Activated CD8-positive, alpha-beta memory T cell treated with anti-CD3 and anti-CD28 coated beads for 24 hours (primary cell): ENCODE data around the gene HSDL1.

Experiments
- DNase-seq: peaks from one replicate; pipeline ENCODE4 v3.0.0-alpha.2; 2020

The HSDL1 gene

GRCh38 chr16:84175350-84176081 is 30.5 kb upstream of the HSDL1 start:
- peak; percentile 77 for DNase-seq

GRCh38 chr16:84174396-84174795 is 29.4 kb upstream of the HSDL1 start:
- DNase-seq, result no peak

DNA sequence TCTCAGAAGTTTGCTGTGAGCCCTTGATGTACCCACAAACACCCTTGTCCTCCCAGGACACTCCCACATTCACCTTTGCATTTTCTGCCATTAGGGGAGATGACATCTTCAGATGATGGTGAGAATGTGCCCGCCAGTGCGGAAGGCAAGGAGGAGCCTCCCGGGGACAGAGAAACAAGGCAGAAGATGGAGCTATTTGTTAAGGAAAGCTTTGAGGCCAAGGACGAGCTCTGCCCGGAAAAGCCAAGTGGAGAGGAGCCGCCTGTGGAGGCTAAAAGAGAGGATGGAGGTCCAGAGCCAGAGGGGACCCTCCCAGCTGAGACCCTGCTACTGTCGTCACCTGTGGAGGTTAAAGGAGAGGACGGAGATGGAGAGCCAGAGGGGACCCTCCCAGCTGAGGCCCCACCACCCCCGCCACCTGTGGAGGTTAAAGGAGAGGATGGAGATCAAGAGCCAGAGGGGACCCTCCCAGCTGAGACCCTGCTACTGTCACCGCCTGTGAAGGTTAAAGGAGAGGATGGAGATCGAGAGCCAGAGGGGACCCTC is 24.9 kb upstream of the HSDL1 start:
- no peak for DNase-seq

DNA sequence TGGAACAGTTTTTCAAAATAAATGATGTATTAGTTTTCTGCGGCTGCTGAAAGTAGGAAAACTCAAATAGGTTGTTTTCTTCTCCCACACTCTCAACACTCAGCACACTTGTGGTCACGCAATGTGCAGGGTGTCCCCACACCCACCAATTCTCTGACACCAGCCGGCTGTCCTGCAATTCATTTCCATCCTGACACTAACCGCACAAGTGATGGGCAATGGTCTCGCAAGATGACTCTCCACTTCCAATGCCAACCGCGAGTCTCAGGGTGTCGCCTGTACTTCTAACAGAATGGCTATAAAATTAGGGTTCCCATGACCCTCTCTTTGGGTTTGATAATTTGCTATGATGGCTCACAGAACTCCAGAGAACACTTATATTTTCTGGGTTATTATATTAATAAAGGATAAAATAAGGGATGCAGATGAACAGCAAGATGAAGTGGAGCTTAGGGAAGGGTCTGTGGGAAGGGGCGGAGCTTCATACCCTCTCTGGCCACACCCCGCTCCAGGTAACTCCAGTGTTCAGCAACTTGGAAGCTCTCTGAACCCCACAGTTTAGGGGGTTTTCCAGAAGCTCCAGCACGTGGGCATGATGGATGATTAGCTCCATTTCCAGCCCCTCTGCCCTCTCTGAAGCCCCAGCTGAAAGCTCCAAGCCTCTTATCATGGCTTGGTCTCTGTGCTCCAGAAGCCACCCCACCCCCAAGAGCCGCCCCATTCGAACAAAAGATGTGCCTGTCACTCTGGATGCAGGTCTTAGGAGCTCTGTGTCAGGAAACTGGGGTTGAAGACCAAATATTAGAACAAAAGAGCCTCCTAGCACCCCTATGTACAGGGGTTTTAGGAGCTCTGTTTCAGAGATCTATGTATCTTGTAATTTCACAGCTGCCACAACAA is 22.1 kb upstream of the HSDL1 start:
- DNase-seq, result no peak

- no peak for DNase-seq
Observed at GRCh38 chr16:84165746-84166145, 20.8 kb upstream of the HSDL1 start.

DNA sequence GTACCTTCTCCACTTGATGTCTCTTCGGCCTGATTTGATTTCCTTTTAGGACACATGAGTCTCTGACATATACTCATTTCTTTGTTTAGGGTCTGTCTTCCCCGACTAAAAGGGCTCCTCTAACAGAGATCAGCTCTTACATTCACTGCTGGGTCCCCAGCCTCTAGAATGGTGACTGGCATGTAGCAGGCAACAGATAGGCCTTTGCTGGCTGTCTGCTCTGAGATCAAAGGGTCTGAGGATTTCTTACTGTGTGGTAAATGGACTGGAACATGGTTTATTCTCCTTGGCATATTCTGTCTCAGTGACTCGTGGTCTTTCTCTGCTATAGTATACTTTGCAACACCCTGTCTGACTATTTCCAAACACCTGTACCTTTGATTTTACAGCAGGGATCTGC is 16.8 kb upstream of the HSDL1 start:
- no peak for DNase-seq

DNA sequence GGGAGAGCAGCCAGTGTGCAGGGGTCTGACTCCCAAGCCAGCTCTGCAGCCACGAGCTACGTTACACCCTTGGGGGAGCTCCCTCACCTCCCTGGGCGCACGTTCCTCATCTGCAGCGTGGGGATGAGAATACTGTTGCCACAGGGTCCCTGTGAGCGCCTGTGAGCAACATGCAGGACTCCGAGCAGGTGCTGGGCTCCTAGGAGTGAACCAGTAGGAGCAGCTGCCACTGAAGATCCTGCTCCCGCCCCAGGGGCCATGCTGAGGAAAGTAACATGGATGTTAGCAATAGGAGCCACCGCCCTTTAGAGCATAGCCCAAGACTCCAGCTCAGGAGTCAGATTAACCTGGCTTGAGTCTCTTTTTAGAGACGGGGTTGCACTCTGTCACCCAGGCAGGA is 16.1 kb upstream of the HSDL1 start:
- no peak for DNase-seq

GRCh38 chr16:84159800-84160199 is 14.8 kb upstream of the HSDL1 start:
- DNase-seq, result no peak

GRCh38 chr16:84159007-84159406 is 14.0 kb upstream of the HSDL1 start:
- no peak for DNase-seq

GRCh38 chr16:84156342-84156784 is 11.4 kb upstream of the HSDL1 start:
- no peak for DNase-seq

DNA sequence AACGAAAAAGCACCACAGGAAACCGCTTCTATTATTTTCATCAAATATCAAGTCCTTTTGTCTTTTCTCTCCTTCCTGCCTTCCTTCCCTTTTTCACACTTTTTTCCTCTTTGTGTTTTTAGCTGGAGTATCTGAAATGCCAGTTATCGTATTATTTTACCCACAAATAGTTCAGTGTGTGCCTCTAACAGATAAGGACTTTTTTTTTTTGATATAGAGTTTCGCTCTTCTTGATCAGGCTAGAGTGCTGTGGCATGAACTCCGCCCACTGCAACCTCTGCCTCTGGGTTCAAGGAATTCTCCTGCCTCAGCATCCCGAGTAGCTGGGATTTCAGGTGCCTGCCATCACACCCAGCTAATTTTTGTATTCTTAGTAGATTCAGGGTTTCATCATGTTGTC is 10.8 kb upstream of the HSDL1 start:
- no peak for DNase-seq

DNA sequence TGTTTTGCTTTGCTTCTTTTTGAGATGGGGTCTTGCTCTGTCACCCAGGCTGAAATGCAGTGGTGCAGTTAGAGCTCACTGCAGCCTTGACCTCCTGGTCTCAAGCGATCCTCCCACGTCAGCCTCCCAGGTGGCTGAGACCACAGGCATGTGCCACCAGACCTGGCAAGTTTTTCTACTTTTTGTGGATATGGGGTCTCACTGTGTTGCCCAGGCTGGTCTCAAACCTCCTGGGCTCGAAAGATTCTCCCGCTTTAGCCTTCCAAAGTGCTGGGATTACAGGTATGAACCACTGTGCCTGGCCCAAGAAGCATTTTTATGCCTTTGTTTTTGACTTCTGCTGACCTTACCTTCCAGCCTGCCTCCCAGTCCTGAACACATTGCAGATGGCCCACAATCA is 10.2 kb upstream of the HSDL1 start:
- DNase-seq, result no peak

DNA sequence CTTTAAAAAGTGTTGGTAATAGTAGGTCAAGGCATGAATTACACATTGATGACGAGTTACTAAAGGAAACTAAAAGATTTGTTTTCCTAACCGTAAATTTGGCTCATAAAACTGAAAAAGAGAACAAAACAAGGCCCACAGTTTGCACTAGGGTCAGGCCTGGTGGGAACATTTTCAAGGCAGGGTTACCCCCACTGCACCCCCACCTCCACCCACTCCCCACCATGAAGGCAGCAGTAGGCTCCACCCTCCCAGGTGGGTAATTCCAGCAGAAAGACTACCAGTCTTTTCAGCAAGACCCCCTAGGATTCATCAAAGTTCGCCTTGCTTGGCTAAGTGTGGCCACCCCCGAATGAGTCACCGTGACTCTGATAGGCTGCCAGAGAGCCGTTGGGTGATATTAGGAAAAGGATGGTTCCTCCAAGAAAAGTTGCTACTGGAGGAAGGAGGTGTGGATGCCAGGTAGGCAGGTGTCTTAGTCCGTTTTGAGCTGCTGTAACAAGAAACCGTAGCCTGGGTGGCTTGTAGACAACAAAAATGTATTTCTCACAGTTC is 8.8 kb upstream of the HSDL1 start:
- DNase-seq, result no peak

- no peak for DNase-seq
Observed at GRCh38 chr16:84150926-84151325, 5.9 kb upstream of the HSDL1 start.

- peak; percentile 74 for DNase-seq
Observed at GRCh38 chr16:84144209-84144858, 643 bp downstream of the HSDL1 start.

DNA sequence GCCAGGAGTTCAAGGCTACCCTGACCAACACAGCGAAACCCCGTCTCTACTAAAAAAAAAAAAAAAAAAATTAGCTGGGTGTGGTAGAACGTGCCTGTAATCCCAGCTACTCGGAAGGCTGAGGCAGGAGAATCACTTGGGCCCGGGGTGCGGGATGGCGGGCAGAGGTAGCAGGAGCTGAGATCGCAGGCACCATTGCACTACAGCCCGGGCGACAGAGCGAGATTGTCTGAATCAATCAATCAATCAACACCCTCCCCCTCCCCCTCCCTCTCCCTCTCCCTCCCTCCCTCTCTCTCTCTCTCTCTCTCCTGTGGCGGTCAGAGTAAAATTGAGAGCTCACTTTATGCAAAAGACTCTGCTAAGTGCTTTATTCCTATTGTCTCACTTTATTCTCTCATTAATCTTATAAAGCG is 1.2 kb downstream of the HSDL1 start:
- DNase-seq, result no peak

DNA sequence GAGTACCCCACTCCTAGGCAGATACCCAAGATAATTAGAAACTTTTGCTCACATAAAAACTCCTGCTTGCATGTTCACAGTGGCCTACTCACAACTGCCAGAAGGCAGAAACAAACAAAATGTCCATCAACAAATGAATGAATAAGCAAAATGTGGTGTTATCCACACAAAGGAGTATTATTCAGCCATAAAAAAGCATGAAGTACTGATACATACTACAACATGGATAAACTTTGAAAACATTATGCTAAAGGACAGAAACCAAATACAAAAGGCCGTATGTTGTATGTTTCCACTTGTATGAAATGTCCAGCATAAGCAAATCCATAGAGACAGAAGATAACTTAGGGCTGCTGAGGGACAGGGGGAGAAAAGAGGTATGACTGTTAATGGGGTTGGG is 1.9 kb downstream of the HSDL1 start:
- no peak for DNase-seq

- DNase-seq, result no peak
Observed at GRCh38 chr16:84141143-84141670, 3.8 kb downstream of the HSDL1 start.

- DNase-seq, result no peak
Observed at GRCh38 chr16:84139628-84140258, 5.2 kb downstream of the HSDL1 start.

GRCh38 chr16:84138824-84139627 is 6.0 kb downstream of the HSDL1 start:
- DNase-seq, result no peak

GRCh38 chr16:84138500-84138823 is 6.5 kb downstream of the HSDL1 start:
- DNase-seq, result no peak
